Calu3 (cell line): ENCODE results near the gene GTF2A1. TPM values are rescaled to one million over a fixed set of nuclear protein-coding genes. Genes with fewer than 3 reads are reported as not detected.

Experiments
- BruUV-seq: library from RNA; stranded (reverse); fragments of 400-500 nt; replicated peaks from 2 replicates; lab custom pipeline; 2021; lab: Mats Ljungman, UMichigan
- CTCF ChIA-PET: fragments of 300-600 bp; sonication (Branson Sonifier 250); formaldehyde crosslinking; loops from one replicate; lab custom pipeline; 2022; ENCODE audit warnings: antibody characterized with exemption; lab: Charles Lee
- DNase-seq: peaks from one replicate; pipeline ENCODE4 v3.0.0; 2022
- H3K27ac Mint-ChIP-seq: one replicate; pipeline ENCODE4 v1.8.0; 2022; ENCODE audit warnings: mixed read lengths; ENCODE audit not compliant: unreplicated experiment
- H3K27me3 Mint-ChIP-seq: one replicate; pipeline ENCODE4 v1.8.0; 2022; ENCODE audit warnings: mixed read lengths; ENCODE audit not compliant: unreplicated experiment
- H3K36me3 Mint-ChIP-seq: one replicate; pipeline ENCODE4 v1.8.0; 2022; ENCODE audit warnings: mild to moderate bottlenecking, moderate library complexity, mixed read lengths; ENCODE audit not compliant: insufficient read depth, unreplicated experiment
- H3K4me1 Mint-ChIP-seq: one replicate; pipeline ENCODE4 v1.8.0; 2022; ENCODE audit warnings: mild to moderate bottlenecking, low read depth, mixed read lengths; ENCODE audit not compliant: unreplicated experiment
- H3K4me3 Mint-ChIP-seq: one replicate; pipeline ENCODE4 v1.8.0; 2022; ENCODE audit warnings: mild to moderate bottlenecking, low read depth, moderate library complexity, mixed read lengths; ENCODE audit not compliant: unreplicated experiment
- H3K9me3 Mint-ChIP-seq: one replicate; pipeline ENCODE4 v1.8.0; 2022; ENCODE audit warnings: low read depth, mixed read lengths; ENCODE audit not compliant: unreplicated experiment
- CTCF ChIP-seq: fragments of 200-600 bp; IDR thresholded peaks from one replicate; pipeline ENCODE4 v1.8.0; 2022; ENCODE audit warnings: antibody characterized with exemption; ENCODE audit not compliant: unreplicated experiment
- intact Hi-C: fragments of 100-400 bp; cut with micrococcal nuclease; formaldehyde crosslinking; loops from one replicate; pipeline ENCODE4 v1.10.0; 2022; ENCODE audit not compliant: unreplicated experiment
- total RNA-seq: library from RNA; stranded (reverse); gene quantifications from 2 replicates; pipeline ENCODE4 v1.2.3, GENCODE V29; 2022

The GTF2A1 gene
- total RNA-seq, 1 experiment from 2014 or later, result 45.6 TPM

GRCh38 chr14:81143793-81144192, 77.0 kb downstream of the GTF2A1 start:
- CTCF ChIA-PET, result no interaction called here
- Mint-ChIP-seq H3K36me3 (no peaks in the 10 kb centered on the region), H3K27ac (no peak overlapping the region), H3K4me1 (peaks cover 23% of the 10 kb centered on the region), H3K4me3 (no peak overlapping the region), H3K27me3 (no peaks in the 10 kb centered on the region), H3K9me3 (peaks cover 4% of the 10 kb centered on the region)
- no TSS peak for BruUV-seq
- DNase-seq, result no peak
- no peak for TF ChIP-seq CTCF
- intact Hi-C loops, result no loop called here

GRCh38 chr14:81141426-81141825, 79.3 kb downstream of the GTF2A1 start:
- no peaks in the 10 kb centered on the region for H3K27me3 Mint-ChIP-seq
- intact Hi-C loops, result no loop called here
- no TSS peak for BruUV-seq
- CTCF ChIA-PET, result no interaction called here
- no peak overlapping the region for H3K4me3 Mint-ChIP-seq
- peaks cover 23% of the 10 kb centered on the region for H3K4me1 Mint-ChIP-seq
- no peak overlapping the region for H3K27ac Mint-ChIP-seq
- H3K9me3 Mint-ChIP-seq, result peaks cover 4% of the 10 kb centered on the region
- TF ChIP-seq CTCF, result no peak
- no peaks in the 10 kb centered on the region for H3K36me3 Mint-ChIP-seq
- DNase-seq, result no peak

- H3K36me3 Mint-ChIP-seq, result no peaks in the 10 kb centered on the region
- no peak for TF ChIP-seq CTCF
- H3K4me1 Mint-ChIP-seq, result no peaks in the 10 kb centered on the region
- H3K9me3 Mint-ChIP-seq, result no peaks in the 10 kb centered on the region
- CTCF ChIA-PET, result no interaction called here
- intact Hi-C loops, result no loop called here
- H3K27ac Mint-ChIP-seq, result no peak overlapping the region
- no TSS peak for BruUV-seq
- no peaks in the 10 kb centered on the region for H3K27me3 Mint-ChIP-seq
- no peak for DNase-seq
- H3K4me3 Mint-ChIP-seq, result no peak overlapping the region
Observed at GRCh38 chr14:81138429-81138828, 82.3 kb downstream of the GTF2A1 start.

GRCh38 chr14:81137316-81137715, 83.4 kb downstream of the GTF2A1 start:
- no TSS peak for BruUV-seq
- DNase-seq, result no peak
- H3K9me3 Mint-ChIP-seq, result no peaks in the 10 kb centered on the region
- intact Hi-C loops, result no loop called here
- H3K4me1 Mint-ChIP-seq, result no peaks in the 10 kb centered on the region
- no peak overlapping the region for H3K4me3 Mint-ChIP-seq
- no peak overlapping the region for H3K27ac Mint-ChIP-seq
- CTCF ChIA-PET, result no interaction called here
- H3K27me3 Mint-ChIP-seq, result no peaks in the 10 kb centered on the region
- TF ChIP-seq CTCF, result no peak
- H3K36me3 Mint-ChIP-seq, result no peaks in the 10 kb centered on the region
